Endometrial microvascular endothelial cells (primary cell): ENCODE data around the gene CD8B. TPM values are rescaled to one million over a fixed set of nuclear protein-coding genes. Genes with fewer than 3 reads are reported as not detected.
"Not testable (repeated sequence)": the region's sequence is repeated elsewhere in the genome, so short reads cannot be mapped to it uniquely, and the experiment has no call there.

Experiments used
- in situ Hi-C: cut with HindIII; loops from 2 replicates; pipeline ENCODE4 v1.10.0; 2017; ENCODE audit warnings: low sequenced_read_pairs, low pct_unique_long_range_greater_than_20kb; ENCODE audit errors: inconsistent ontology term
- total RNA-seq: library from RNA; depleted of rRNA; stranded (reverse); fragments of >200 nt; gene quantifications from one replicate; pipeline ENCODE4 v1.2.3, GENCODE V29; 2015; ENCODE audit errors: inconsistent ontology term

CD8B gene
- total RNA-seq, 1 donor from 2014 or later, result not detected

DNA sequence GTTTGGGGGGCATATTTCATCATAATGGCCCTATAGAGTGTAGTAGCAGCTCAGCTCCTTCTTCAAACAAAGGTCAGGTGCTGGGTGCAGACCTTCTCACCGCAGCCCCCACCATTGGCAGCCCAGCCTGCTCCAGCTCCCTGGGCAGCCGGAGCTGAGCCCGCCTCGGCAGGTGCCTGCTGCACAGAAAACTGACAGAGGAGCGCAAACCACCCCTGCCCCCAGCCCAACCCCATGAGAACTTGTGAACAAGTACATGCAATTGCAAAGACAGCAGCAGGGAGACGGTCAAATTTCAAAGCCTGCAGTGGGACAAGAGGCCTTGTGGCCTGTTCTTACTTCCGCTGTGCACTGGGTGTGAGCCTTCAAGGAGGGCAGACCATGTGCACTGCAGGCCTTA is 22.2 kb downstream of the CD8B start:
- in situ Hi-C loops, result not testable (repeated sequence)

DNA sequence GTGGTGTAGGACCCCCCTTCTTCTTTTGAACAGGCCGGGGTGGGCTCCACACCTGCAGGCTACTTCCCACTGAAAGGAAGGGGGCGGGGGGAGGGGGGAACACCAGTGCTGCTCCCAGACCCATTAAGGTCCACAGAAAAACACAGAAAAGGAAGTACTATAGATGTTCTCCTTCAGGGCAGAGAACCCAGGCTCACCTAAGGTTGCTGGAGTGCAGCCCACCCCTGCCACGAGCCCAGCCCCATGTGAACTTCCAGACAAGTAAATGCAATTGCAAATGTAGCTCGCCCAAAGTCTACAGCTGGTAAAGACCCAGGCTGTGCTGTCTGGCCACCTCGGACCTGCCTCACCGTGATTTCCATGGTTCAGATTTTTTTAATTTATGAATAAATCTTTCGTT is 24.0 kb downstream of the CD8B start:
- in situ Hi-C loops, result not testable (repeated sequence)

- in situ Hi-C loops, result not testable (repeated sequence)
Measured at GRCh38 chr2:86836915-86837695, 24.6 kb downstream of the CD8B start.

- in situ Hi-C loops, result not testable (repeated sequence)
Measured at GRCh38 chr2:86835548-86835889, 26.2 kb downstream of the CD8B start.

GRCh38 chr2:86833315-86833714 is 28.4 kb downstream of the CD8B start:
- in situ Hi-C loops, result no loop called here

DNA sequence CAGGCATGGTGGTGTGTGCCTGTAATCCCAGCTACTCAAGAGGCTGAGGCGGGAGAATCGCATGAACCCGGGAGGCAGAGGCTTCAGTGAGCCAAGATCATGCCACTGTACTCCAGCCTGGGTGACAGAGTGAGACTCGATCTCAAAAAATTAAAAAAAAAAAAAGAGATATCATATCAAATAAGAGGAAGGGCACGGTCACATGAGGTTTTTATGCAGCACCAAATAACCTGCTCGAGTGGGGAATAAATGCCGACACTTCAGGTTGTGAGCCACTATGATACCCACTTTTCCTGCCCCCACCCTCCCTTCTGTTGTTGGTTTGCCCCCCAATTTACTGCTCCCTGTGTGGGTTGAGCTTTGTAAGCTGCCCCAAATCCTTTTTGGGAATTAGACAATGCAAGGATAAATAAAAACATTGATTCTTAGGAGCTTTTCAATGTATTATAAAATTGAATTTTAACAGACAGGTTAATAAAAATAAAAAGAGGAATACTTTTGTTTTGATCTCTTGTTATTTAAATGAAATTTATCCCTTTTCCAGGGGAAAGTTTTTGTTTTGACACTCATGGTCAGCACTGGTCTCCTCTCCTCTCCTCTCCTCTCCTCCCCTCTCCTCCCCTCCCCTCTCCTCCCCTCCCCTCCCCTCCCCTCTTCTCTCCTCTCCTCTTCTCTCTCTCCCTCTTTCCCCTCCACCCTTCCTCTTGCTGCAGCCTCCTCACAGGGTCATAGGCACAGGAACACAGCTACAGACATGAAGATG is 29.2 kb downstream of the CD8B start:
- in situ Hi-C loops, result no loop called here

DNA sequence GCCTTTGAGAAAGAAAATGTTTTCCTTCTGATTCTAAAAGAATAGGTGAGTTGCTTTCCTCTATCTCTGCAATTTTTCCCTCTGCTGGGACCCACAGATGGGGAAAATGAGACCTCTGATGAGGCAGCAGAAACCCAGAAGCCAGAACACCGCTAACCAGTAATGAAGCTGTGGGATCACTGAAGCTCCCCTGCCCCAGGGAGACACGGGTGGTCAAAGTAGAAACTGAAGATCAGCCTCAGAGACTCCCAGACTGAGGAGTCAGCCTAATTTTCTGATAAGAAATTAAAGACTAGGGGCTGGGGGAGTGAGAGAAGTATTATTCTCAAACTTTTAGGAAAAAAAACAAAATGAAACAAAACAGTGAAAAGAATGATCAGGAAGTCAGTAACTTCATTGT is 30.1 kb downstream of the CD8B start:
- in situ Hi-C loops, result no loop called here

DNA sequence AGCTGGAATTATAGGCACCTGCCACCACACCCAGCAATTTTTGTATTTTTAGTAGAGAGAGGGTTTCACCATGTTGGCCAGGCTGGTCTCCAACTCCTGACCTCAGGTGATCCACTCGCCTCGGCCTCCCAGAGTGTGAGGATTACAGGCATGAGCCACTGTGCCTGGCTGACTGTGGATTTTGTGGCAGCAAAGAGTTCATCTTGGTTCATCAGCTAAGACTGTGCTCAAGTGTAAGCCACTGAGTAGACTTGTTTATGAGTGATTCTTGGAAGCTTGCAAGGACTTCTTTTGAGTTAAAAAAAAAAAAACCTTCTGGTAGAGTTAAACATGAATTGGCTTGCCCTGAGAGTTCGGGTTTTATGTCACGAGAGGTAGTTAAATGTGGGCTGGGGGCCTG is 34.7 kb downstream of the CD8B start:
- in situ Hi-C loops, result no loop called here

DNA sequence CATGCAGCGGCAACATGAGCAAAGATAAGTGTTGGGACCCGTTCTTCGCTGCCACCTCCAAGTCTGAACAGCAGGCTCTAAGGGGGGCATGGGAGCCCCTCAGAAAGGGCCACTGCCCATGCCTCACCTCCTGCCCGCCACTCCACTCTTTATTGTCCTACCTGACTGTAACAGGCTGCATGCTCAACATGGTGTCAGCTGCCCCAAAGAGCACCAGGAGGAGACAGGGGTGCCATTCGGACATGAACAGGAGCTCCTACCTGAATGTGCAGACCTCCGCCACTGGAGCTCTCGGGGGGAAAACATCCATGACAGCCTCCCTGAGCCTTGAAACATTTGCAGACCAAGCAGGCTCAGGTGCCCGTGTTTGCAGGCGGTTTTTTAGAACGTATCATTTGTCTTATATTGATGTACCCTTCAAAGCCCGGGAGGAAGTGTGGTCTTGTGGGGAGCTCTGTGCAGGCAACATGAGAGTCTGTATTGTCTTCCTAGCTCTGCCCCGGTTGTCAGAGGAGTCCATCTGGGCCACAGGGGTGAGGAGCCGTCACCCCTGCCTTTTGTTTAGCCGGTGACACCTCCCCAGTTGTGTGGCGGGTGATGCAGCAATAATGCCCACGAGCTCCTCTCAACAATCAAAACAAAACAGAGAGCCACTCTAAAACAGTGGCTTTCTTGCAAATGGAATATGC is 35.8 kb downstream of the CD8B start:
- in situ Hi-C loops, result no loop called here

DNA sequence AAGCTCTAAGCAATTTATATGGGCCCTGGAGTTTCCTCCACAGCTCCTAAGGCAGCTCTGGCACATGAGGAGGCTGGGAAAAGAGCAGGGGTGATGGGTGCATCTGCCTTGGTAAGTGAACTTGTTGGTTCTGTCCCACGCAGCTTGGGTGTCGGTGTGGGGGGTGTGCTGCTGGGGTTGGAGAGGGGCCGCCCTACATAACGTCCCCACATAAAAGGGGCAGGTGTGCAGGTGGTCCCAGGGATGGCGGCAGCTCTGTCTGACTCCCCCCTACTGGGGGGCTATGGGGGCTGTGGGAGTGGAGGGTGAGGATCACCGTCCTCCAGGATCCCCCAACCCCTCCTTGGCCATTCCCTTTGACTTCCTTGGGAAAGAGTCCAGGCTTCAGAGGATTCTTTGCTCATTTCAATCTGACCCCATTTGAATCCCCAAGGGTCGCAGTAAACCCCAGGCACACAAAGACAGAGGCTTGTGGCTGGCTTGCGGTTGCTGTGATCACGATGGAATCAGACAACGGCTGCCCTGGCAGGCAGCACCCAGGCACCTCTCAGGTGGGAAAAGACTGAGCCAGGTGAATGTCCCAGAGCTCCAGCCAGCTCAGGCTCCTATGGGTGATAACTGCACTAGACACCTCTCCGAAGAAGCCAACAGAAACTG is 36.5 kb downstream of the CD8B start:
- in situ Hi-C loops, result no loop called here

DNA sequence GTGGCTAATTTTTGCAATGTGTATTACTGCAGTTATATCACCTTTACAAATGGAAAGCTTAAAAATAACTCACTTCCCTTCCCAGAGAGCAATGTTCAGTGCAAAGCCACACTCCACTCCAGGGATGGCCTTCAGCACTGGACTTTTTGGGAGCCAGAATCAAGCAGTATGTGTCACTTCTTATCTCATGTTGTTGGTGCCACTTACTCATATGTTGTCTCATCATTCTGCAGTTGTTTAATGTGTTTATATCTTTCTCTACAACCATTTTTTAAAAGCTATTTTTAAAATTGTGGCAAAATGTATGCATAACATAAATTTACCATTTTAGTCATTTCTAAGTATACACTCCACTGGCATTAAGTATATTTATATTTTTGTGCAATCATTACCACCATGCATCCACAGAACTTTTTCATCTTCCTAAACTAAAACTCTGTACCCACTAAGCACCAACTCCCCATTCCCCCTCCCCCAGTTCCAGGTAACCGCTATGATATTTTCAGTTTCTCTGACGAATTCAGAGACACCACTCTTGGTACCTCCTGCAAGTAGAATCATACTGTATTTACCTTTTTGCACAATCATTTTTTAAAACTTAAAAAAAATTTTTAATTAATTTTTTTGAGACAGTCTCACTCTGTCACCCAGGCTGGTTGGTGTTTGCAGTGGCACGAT is 38.9 kb downstream of the CD8B start:
- in situ Hi-C loops, result no loop called here

DNA sequence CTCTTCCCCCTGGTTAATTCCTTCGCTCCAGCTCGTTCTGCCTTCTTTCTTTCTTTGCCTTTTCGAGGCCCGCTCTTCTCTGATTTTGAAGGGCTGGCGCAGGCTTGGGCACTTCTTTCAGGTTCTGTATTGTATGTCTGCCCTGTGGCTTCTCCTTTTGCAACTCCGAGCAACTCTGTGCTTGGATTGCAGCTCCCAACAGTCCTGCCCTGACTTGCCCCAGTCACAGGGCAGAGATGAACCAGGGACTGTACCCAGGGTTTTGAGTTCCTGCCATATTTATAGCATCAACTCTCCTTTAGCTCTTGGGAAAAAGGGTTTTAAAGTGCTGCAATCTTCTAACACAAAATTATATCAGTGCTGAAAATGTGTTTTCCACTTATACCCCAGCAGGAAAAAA is 39.8 kb downstream of the CD8B start:
- in situ Hi-C loops, result no loop called here

DNA sequence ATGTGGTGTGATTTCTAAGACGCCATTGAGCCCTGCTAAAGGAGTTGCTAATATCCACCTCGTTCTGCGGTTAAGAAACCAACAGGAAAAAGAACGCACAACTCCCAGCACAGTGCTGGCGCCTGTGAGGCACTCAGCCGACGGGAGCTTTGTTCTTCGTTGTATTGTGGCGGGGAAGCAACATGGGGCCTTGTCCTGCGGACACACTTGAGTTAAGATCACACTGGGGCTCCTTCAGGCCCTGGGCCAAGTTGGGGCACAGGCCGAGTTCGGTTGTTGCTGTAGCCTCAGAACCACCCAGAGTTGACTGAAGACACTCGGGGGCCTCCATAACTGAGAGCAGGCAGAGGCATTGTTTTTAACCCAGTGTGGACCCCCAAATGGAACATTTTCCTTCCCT is 40.4 kb downstream of the CD8B start:
- in situ Hi-C loops, result no loop called here

DNA sequence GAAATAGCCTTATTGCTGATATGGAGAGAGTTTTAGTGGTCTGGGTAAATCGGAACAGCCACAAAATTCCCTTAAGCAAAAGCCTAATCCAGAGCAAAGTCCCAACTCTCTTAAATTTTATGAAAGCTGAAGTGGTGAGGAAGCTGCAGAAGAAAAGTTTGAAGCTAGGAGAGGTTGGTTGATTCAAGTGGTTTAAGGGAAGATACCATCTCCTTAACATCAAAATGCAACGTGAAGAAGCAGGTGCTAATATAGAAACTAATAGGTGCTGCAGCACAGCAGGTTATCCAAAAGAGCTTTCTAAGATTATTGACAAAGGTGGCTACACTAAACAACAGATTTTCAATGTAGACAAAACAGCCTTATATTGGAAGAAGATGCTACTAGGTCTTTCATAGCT is 42.7 kb downstream of the CD8B start:
- in situ Hi-C loops, result no loop called here

GRCh38 chr2:86818114-86818801 is 43.4 kb downstream of the CD8B start:
- in situ Hi-C loops, result no loop called here

- in situ Hi-C loops, result no loop called here
Measured at GRCh38 chr2:86815611-86816010, 46.1 kb downstream of the CD8B start.

DNA sequence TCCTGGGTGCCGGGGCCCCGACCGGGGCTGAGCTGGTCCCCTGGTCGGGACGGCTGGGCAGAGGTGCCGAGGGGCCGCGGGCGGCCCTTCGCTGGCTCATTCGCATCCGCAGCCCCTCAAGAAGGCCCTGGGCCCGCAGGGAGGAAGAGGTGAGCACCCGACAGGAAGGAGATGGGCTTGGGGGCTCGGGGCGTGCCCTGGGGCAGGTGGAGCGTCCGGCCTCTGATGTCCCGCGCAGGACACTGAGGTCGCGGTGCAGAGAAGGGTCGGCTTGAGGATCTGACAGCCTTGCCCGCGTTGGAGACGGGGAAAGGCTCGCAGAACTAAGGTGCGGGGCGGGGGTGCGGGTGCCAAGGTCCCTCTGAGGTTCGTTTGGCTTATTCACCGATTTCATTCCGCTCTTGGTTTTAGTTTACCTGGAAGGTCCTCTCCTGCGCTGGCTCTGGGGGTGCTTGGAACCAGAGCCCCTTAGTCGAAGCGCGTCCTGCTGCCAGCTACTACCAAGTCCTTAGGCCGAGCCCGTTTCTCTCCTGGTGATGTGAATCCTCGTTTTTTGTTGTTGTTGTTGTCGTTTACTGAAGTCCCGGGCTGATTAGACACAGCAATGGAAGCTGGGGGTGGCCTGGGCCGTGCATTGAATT is 52.1 kb downstream of the CD8B start:
- in situ Hi-C loops, result no loop called here
